Measurements from ENCODE around the gene MPND.

DNA sequence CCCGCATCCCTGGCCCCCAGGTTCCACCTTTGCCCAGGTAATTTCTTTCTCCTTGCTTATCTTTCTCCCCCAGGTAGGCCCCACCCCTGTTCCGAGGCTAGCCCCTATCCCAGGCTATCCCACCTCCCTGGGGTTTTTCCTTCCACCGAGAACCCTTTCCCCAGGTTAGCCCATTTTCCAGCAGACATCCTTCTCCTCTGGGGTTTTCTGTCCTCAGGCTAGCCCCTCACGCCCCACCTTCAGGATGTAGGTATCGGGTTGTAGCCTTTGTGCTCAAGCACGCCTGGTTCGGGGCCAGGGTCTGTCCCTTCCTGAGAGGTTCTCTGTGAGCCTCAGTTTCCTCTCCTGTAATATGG, 38.1 kb upstream of the MPND start:
- TF ChIP-seq, protein P1, sequence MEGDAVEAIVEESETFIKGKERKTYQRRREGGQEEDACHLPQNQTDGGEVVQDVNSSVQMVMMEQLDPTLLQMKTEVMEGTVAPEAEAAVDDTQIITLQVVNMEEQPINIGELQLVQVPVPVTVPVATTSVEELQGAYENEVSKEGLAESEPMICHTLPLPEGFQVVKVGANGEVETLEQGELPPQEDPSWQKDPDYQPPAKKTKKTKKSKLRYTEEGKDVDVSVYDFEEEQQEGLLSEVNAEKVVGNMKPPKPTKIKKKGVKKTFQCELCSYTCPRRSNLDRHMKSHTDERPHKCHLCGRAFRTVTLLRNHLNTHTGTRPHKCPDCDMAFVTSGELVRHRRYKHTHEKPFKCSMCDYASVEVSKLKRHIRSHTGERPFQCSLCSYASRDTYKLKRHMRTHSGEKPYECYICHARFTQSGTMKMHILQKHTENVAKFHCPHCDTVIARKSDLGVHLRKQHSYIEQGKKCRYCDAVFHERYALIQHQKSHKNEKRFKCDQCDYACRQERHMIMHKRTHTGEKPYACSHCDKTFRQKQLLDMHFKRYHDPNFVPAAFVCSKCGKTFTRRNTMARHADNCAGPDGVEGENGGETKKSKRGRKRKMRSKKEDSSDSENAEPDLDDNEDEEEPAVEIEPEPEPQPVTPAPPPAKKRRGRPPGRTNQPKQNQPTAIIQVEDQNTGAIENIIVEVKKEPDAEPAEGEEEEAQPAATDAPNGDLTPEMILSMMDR (IDR thresholded peaks at IDR 0.05): no peak
- TF ChIP-seq POLR2A (IDR thresholded peaks at IDR 0.05): no peak
